NT2/D1 (cell line): ENCODE results near the gene HSP90AA1.

Source experiments
- SUZ12 ChIP-seq: IDR thresholded peaks from 2 replicates; pipeline ENCODE4 v1.6.1; 2011; ENCODE audit not compliant: insufficient read length, insufficient read depth; ENCODE audit errors: extremely low read depth
- ZNF274 ChIP-seq: IDR thresholded peaks from 2 replicates; pipeline ENCODE4 v1.6.1; 2011; ENCODE audit warnings: mild to moderate bottlenecking, low read depth, low read length

DNA sequence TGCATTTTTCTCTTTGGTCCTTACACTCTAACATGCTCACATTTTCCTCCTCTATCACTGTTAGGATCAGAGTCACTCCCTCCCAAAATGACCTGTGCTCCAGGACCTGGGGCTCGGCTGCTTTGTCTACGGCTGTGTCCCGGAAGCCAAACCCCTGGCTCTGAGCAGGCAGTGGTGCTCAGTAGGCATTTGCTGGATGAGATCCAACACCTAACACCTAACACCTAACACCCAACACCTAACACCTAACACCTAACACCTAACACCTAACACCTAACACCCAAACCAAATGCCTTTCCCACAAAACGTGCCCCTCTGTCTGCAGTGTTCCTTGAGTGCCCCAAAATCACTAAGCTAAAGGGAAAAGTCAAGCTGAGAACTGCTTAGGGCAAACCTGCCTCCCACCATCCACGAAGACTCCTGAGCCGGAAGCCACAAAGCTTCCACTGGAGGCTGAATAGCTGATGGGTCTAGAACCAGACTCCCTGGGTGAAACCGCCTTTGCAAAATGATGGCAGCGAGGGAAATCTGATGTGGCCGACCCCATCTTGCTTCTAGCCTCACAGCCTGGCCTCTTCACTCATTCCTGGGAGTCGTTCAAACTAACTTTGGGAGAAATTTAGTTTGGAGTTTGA lies 29.2 kb downstream of the HSP90AA1 start:
- TF ChIP-seq ZNF274 (no peak), SUZ12 (no peak)
